ENCODE data around the gene TDP2. TPM values are rescaled to one million over a fixed set of nuclear protein-coding genes. Genes with fewer than 3 reads are reported as not detected.

TDP2 gene
- total RNA-seq, 4 donors from 2014 or later = 69.3 to 403 (median 279) TPM

DNA sequence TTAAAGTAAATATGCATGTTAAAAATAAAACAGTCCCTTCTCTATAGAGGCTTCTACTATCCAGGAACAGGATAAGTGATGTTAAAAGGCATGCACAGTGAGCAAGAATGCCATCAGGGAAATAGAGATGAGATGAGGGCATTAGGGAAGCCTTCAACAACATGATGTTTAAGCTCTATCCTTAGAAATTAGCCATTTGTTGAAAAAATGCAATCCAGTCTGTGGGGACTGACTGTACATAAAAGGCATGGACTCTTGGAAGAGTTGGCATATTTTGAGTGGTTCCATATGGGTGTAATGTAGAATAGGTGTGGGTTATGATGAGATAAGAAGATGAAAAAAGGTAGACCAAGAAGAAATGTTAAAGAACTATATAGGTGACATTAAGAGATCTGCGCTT is 26.5 kb downstream of the TDP2 start:
- no peak overlapping the region for H3K4me3 ChIP-seq
- H3K4me1 ChIP-seq = no peaks in the 10 kb centered on the region
- H3K27ac ChIP-seq = no peak overlapping the region
- no peaks in the 10 kb centered on the region for H3K27me3 ChIP-seq
- TF ChIP-seq POLR2A (IDR thresholded peaks at IDR 0.05) = no peak
- H3K36me3 ChIP-seq = no peaks in the 10 kb centered on the region
- DNase-seq = no peak
- H3K9me3 ChIP-seq = peaks cover 0 to 4% (median 0%) of the 10 kb centered on the region in 4 donors

DNA sequence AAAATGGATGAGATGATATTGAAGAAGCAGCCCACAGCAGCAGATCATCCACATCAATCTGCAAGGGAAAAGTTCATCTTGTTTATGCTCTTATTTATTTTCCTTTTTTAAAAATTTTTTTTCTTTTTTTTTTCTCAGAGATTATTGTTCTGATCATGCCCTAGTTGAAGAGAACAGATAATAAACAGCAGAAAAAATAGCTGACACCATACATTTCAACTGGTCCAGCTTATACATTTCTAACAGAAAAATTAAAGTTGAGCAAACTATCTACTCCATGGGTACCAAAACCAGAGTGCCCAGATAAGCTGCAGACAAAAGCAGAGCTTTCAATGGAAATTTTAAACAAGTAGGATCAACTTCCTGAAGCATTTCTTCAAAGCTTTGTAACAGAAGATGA is 30.0 kb downstream of the TDP2 start:
- H3K36me3 ChIP-seq = no peaks in the 10 kb centered on the region
- peaks cover 0 to 4% (median 0%) of the 10 kb centered on the region in 4 donors for H3K9me3 ChIP-seq
- H3K4me3 ChIP-seq = no peak overlapping the region
- H3K27ac ChIP-seq = no peak overlapping the region
- H3K27me3 ChIP-seq = no peaks in the 10 kb centered on the region
- H3K4me1 ChIP-seq = no peaks in the 10 kb centered on the region
- TF ChIP-seq, protein P1, sequence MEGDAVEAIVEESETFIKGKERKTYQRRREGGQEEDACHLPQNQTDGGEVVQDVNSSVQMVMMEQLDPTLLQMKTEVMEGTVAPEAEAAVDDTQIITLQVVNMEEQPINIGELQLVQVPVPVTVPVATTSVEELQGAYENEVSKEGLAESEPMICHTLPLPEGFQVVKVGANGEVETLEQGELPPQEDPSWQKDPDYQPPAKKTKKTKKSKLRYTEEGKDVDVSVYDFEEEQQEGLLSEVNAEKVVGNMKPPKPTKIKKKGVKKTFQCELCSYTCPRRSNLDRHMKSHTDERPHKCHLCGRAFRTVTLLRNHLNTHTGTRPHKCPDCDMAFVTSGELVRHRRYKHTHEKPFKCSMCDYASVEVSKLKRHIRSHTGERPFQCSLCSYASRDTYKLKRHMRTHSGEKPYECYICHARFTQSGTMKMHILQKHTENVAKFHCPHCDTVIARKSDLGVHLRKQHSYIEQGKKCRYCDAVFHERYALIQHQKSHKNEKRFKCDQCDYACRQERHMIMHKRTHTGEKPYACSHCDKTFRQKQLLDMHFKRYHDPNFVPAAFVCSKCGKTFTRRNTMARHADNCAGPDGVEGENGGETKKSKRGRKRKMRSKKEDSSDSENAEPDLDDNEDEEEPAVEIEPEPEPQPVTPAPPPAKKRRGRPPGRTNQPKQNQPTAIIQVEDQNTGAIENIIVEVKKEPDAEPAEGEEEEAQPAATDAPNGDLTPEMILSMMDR (IDR thresholded peaks at IDR 0.05) = no peak
- TF ChIP-seq POLR2A (IDR thresholded peaks at IDR 0.05) = no peak
- no peak for DNase-seq

- DNase-seq = no peak
- no peak overlapping the region for H3K27ac ChIP-seq
- no peak overlapping the region for H3K4me3 ChIP-seq
- no peaks in the 10 kb centered on the region for H3K36me3 ChIP-seq
- TF ChIP-seq POLR2A (IDR thresholded peaks at IDR 0.05) = no peak
- TF ChIP-seq, protein P1 (IDR thresholded peaks at IDR 0.05) = no peak
- H3K9me3 ChIP-seq = peaks cover 0 to 4% (median 0%) of the 10 kb centered on the region in 4 donors
- no peaks in the 10 kb centered on the region for H3K27me3 ChIP-seq
- H3K4me1 ChIP-seq = no peaks in the 10 kb centered on the region
Measured at GRCh38 chr6:24632573-24632972, 34.1 kb downstream of the TDP2 start.

DNA sequence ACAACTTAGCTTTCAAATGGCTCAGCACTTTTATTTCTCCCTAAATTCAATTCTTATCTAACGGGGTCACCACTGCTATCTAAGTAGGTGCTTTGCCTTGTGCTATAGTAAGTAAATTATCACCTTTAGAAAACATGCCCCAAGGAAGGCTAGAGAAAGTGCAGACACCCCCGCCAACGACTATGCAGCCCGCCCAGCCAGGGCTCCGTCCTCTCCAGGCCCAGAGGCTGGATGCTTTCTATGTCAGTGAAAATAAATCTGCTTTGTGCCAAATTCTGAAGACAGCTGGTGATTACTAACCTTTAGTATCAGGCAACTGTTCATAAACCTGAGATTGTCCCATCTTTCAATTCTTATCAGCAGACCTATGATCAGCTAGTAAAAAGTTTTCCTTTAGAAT is 35.0 kb downstream of the TDP2 start:
- no peaks in the 10 kb centered on the region for H3K27me3 ChIP-seq
- H3K27ac ChIP-seq = no peak overlapping the region
- no peaks in the 10 kb centered on the region for H3K4me1 ChIP-seq
- H3K36me3 ChIP-seq = no peaks in the 10 kb centered on the region
- no peak overlapping the region for H3K4me3 ChIP-seq
- TF ChIP-seq, protein P1 (IDR thresholded peaks at IDR 0.05) = no peak
- no peak for TF ChIP-seq POLR2A (IDR thresholded peaks at IDR 0.05)
- H3K9me3 ChIP-seq = peaks cover 0 to 4% (median 0%) of the 10 kb centered on the region in 4 donors
- no peak for DNase-seq

GRCh38 chr6:24630856-24631505 is 35.7 kb downstream of the TDP2 start:
- no peak overlapping the region for H3K4me3 ChIP-seq
- no peaks in the 10 kb centered on the region for H3K4me1 ChIP-seq
- no peaks in the 10 kb centered on the region for H3K36me3 ChIP-seq
- H3K27ac ChIP-seq = no peak overlapping the region
- DNase-seq = no peak
- peaks cover 0 to 4% (median 0%) of the 10 kb centered on the region in 4 donors for H3K9me3 ChIP-seq
- H3K27me3 ChIP-seq = no peaks in the 10 kb centered on the region
- TF ChIP-seq, protein P1 (IDR thresholded peaks at IDR 0.05) = no peak
- TF ChIP-seq POLR2A (IDR thresholded peaks at IDR 0.05) = no peak

DNA sequence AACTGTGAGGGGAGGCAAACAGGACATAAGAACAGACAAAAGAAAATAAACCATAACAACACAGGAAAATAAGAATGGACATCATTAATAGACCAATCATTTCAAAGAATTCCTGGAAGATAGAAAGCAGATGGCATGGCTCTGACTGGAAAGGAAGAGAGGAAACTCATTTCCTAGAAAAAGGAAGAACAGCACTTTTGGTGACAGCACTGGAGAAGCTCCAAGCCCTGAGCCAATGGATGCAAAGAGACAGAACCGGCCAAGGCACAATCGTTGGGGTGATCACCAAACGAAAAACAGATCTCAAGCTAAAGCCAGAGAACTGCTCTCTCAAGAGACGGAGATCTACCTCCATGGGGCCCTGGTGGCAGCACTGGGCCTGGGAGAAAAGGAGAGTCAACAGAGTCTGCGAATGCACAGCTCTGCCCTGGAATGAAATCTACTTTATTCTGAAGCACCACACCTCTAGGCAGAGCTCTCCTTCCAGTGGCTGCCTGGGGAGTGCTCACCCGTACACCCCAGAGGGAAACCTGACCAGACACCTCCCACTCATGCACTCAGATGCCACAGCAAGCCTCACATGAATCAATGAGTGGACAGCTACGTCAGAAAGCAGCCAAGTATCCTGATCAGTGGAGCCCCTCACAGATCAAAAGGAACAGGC is 44.9 kb downstream of the TDP2 start:
- H3K4me1 ChIP-seq = no peaks in the 10 kb centered on the region
- H3K27me3 ChIP-seq = no peaks in the 10 kb centered on the region
- no peak overlapping the region for H3K27ac ChIP-seq
- no peak overlapping the region for H3K4me3 ChIP-seq
- TF ChIP-seq, protein P1 (IDR thresholded peaks at IDR 0.05) = no peak
- no peak for TF ChIP-seq POLR2A (IDR thresholded peaks at IDR 0.05)
- no peaks in the 10 kb centered on the region for H3K9me3 ChIP-seq
- DNase-seq = no peak
- no peaks in the 10 kb centered on the region for H3K36me3 ChIP-seq
